Spinal cord (tissue), 10 donors: ENCODE measurements around the gene ZNHIT3. TPM values are rescaled to one million over a fixed set of nuclear protein-coding genes. Genes with fewer than 3 reads are reported as not detected.
A peak's percentile ranks its signal among the peaks of the same experiment; 100 is the strongest.

Experiments used
- DNase-seq, 6 donors: peaks; one replicate each; pipeline versions ENCODE4 v3.0.0 to v3.0.0-alpha.2; 2013 to 2015; ENCODE audit warnings: low spot score in 6 of 6, low read depth in 4 of 6
- H3K27ac ChIP-seq: one replicate; pipeline ENCODE4 v1.5.1; 2013; ENCODE audit warnings: low read depth, low read length, control low read depth
- H3K27me3 ChIP-seq: one replicate; pipeline ENCODE4 v1.6.1; 2013; ENCODE audit warnings: low read length; ENCODE audit not compliant: control insufficient read depth, insufficient read depth
- H3K36me3 ChIP-seq: one replicate; pipeline ENCODE4 v1.6.1; 2013; ENCODE audit warnings: low read length; ENCODE audit not compliant: control insufficient read depth, insufficient read depth
- H3K4me1 ChIP-seq: one replicate; pipeline ENCODE4 v1.6.1; 2013; ENCODE audit warnings: low read length; ENCODE audit not compliant: control insufficient read depth, insufficient read depth
- H3K4me3 ChIP-seq: one replicate; pipeline ENCODE4 v1.5.1; 2013; ENCODE audit warnings: low read depth, low read length, control low read depth
- H3K9me3 ChIP-seq: one replicate; pipeline ENCODE4 v1.6.1; 2013; ENCODE audit warnings: low read length; ENCODE audit not compliant: control insufficient read depth, insufficient read depth
- WGBS: methylation state at CpG from one replicate; pipeline ENCODE4 v1.1.5; 2013; ENCODE audit warnings: missing lambda C conversion rate; ENCODE audit not compliant: insufficient coverage; 5-methylcytosine and 5-hydroxymethylcytosine counted together
- polyA plus RNA-seq, 2 donors: library from polyadenylated mRNA; unstranded; fragments of 120-200 nt; gene quantifications; one replicate each; pipeline ENCODE4 v1.2.1, GENCODE V29; 2013; ENCODE audit not compliant: insufficient read length in 2 of 2
- total RNA-seq, 2 donors: library from RNA; depleted of rRNA in 1 of 2; stranded (reverse); fragments of 120-200 nt in 1 of 2; fragments of >200 nt in 1 of 2; gene quantifications; one replicate each; pipeline versions ENCODE4 v1.2.3 to v1.2.4, GENCODE V29; 2013 to 2014
- donor health status: healthy.

Gene ZNHIT3
- total and polyA plus RNA-seq, 4 donors = 35.2 to 73.6 (median 63.7) TPM

DNA sequence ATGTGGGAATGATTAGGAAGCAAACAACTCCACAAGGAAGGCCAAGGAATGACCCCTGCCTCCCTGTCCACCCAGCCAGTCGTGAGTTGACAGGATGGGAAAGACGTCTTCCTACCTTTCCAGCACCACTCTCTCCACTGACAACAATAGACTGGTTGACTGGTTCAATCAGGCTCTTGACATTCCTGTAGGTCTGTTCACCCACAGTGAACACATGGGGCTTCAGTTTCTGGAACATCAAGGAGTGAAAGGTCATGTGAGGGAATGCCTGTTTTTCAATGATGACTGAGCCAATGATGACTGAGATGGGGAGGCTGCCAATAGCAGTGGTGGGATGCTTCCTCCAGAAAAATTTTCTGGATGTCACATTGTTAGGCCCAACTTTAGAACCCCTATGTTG lies 38.6 kb downstream of the ZNHIT3 start:
- Histone ChIP-seq H3K27me3 (no peaks in the 10 kb centered on the region), H3K27ac (no peak overlapping the region), H3K36me3 (peaks cover 32% of the 10 kb centered on the region), H3K4me1 (no peaks in the 10 kb centered on the region), H3K4me3 (no peak overlapping the region), H3K9me3 (no peaks in the 10 kb centered on the region)
- 100% methylated on average over 2 of the region's 2 CpGs for WGBS
- no peak for DNase-seq

DNA sequence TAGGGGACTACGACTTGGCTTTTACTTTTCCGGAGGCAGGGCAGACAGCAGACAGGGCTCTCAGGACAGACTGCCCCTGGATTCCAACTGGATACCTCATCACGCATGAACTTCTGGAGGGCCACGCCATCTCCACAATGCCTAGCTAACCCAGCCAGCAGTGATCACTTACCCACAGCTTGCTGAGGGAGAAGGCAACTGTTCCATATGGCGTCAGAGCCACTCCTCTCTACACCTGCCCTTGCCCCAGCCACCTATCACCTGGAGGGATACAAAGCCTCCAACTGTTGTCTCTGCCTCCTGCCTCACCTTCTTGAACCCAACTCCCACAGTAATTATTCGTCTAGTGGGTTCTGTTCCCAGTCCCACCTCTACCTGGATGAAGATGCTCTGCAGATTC lies 39.4 kb downstream of the ZNHIT3 start:
- Histone ChIP-seq H3K4me3 (no peak overlapping the region), H3K9me3 (no peaks in the 10 kb centered on the region), H3K36me3 (peaks cover 34% of the 10 kb centered on the region), H3K27me3 (no peaks in the 10 kb centered on the region), H3K27ac (no peak overlapping the region), H3K4me1 (no peaks in the 10 kb centered on the region)
- DNase-seq = no peak
- WGBS = 97% methylated on average over 6 of the region's 6 CpGs

DNA sequence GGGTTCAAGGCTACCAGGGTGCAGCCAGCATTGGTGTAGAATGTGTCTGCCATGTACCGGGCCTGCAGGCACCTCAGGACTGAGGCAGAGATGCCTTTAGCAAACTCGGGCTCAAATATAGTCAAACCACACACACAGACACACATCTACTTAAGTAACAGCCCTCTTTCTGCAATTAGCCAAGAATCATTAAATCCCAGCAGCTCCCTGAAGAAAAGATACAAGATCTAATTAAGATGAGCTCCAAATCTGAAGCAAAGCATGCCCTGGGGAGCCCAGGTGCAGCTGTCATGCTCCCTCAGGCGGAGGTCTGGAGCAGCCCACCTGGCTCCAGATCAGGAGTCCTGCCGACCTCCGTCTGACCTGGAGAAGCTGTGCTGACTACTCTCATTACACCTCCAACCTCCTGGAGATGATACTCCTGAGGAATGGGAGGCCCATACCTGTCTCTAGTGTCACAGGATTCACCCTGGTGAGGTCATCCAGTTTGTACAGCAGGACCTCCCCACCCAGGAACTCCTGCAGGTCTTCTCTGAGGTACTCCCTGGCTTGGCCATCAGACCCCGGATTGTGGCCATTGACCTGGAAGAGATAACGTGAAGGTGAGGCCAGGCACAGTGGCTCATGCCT lies 41.3 kb downstream of the ZNHIT3 start:
- WGBS = 88% methylated on average over 4 of the region's 7 CpGs
- Histone ChIP-seq H3K9me3 (no peaks in the 10 kb centered on the region), H3K36me3 (peaks cover 42% of the 10 kb centered on the region), H3K4me1 (no peaks in the 10 kb centered on the region), H3K4me3 (no peak overlapping the region), H3K27ac (no peak overlapping the region), H3K27me3 (no peaks in the 10 kb centered on the region)
- DNase-seq = peak in 1 of 6 donors; percentile 87

DNA sequence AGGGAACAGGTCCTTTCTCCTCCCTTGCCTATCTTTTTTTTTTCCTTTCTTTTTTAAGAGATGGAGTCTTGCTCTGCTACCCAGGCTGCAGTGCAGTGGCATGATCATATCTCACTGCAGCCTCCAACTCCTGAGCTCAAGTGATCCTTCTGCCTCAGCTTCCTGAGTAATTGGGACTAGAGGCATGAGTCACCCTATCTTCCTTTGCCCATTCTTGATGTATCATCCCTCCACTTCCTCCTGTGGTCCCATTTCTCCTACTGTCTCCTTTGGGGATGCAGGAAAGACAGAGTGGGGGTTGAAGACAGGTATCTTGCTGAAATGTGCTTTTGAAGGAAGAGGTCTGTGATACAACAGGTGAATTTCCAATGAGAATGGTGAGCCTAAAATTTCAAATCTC lies 42.6 kb downstream of the ZNHIT3 start:
- Histone ChIP-seq H3K36me3 (peaks cover 38% of the 10 kb centered on the region), H3K27ac (no peak overlapping the region), H3K9me3 (no peaks in the 10 kb centered on the region), H3K4me3 (no peak overlapping the region), H3K27me3 (no peaks in the 10 kb centered on the region), H3K4me1 (peaks cover 8% of the 10 kb centered on the region)
- no peak for DNase-seq

DNA sequence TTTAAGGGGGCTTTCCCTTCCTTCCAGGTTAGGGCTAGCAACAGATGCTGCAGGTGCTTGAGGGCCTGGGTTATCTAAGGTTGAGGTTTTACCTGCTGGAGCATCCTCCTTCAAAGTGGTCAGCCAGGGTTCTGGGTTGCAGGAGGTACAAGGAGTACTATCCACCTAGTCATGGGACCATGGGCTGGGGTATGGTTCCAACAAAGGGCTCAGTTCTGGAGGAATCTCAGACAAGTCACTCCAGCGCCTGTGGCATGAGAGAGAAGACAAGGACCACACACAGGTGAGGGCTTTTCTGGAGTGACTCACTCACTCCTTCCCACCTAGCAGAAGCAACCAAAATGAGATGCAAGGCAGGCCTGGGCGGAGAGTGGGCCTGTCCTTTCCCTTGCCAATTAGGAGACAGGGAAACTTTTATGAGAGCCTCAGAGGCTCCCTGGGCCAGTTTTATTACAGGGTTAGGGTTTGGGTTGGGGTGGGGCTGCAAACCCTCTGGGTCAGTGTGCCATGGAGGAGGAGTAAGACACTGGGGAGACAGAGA lies 46.0 kb downstream of the ZNHIT3 start:
- Histone ChIP-seq H3K9me3 (no peaks in the 10 kb centered on the region), H3K4me1 (peaks cover 13% of the 10 kb centered on the region), H3K36me3 (peaks cover 19% of the 10 kb centered on the region), H3K27ac (no peak overlapping the region), H3K27me3 (no peaks in the 10 kb centered on the region), H3K4me3 (no peak overlapping the region)
- 88% methylated on average over 1 of the region's 2 CpGs for WGBS
- no peak for DNase-seq

DNA sequence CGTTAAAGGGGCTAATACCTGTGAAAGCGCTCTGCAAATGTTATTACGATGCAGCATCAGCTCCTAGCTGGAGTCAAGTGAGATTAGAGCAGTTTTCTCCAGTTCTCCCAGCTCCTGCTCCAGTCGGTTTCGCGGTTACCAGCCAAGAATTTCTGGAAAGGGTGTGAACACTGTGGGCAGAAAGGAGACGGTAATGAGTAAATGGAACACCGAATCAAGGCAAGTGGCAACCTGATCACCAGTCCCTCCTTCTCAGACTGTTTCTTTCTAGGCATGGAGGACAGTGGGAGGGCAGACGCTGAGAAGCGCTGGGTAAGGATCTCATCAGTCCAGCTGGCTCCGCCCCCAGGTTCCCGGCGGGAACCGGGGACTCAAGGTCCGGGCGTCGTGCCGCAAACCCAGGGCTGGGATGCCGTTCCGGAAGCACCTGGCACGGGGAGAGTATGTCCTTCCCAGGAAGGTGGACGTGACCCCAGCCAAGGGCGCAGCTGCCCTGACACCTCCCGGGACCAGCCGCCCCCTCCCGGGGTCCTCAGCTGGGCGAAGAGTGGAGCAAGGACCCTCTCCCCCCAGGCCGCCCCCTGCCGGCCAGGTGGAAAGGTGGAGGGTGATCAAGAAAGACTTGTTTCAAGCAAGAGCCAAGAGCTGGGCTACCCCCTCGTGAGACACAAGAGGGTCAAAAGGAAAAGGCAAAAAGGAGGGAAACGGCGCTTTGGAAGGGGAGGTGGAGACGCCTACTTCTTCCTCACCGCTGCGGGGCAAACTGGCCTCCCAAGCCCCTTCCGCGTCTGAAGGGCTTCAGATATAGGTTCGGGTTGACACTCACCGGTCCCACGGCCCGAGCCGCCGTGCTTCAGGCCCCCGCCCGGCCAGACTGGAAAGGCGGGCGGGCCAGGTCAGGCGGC lies 47.7 kb downstream of the ZNHIT3 start:
- Histone ChIP-seq H3K4me3 (peak overlapping the region; percentile 94), H3K9me3 (no peaks in the 10 kb centered on the region), H3K27me3 (no peaks in the 10 kb centered on the region), H3K27ac (peak overlapping the region; percentile 96), H3K4me1 (peaks cover 13% of the 10 kb centered on the region), H3K36me3 (peaks cover 12% of the 10 kb centered on the region)
- peak in 3 of 6 donors; percentile 7 to 81 (median 62) for DNase-seq
- 8% methylated on average over 45 of the region's 48 CpGs for WGBS

DNA sequence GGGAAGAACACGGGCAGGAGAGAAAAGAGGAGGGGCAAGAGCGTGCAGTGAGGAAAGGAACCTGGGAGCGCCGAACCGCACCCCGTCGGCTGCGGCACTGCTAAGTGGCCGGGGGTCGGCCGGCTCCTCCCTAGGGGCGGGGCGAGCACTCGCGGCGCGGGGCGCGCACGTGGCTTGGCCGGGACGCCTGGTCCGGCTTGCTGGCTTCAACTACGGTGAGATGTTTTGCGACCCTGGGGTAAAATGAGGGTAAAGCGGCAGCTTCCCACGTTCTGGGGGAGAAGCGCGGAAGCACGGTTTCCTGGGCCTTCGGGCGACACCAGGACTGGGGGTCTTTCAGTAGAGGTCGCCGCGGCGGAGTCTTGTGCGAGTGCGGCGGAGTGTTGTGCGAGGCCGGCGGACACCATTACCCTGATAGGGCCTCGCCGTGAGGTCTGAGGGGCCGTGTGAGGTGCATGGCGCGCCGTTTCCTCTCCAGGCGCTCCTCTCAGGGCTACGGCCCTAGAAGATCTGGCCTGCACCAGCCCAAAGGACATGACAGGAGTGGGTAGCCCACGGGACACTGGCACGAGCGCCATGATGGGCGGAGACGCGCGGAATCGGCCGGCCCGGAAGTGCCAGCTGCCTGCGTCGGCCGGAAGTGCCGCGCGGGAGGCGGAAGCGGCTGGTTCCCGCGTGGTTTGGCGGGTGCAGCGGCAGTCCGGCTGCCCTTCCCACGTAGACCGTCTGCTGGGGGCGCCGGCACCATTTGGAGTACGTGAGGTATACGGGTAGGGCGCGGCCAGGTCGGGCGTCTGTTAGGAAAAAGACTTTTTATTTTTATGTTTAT lies 48.6 kb downstream of the ZNHIT3 start, which contains the start of the genes MYO19 and PIGW:
Gene MYO19, minus strand, starts transcription at position 29 of the 829 bp plus-strand sequence. CDS start 2,330 bp downstream, outside the sequence.
Gene PIGW, plus strand, starts transcription at position 148 of the 829 bp plus-strand sequence. CDS start 2,115 bp downstream, outside the sequence.
- peak; percentile 62 to 96 (median 84) for DNase-seq
- H3K9me3 ChIP-seq = no peaks in the 10 kb centered on the region
- WGBS = under 1% methylated on average over 83 of the region's 83 CpGs
- peak within 1 kb of the TSS; percentile 94 for H3K4me3 ChIP-seq
- no peaks in the 10 kb centered on the region for H3K27me3 ChIP-seq
- H3K27ac ChIP-seq = peak within 1 kb of the TSS; percentile 96
- peaks cover 12% of the 10 kb centered on the region for H3K36me3 ChIP-seq
- peaks cover 13% of the 10 kb centered on the region for H3K4me1 ChIP-seq

DNA sequence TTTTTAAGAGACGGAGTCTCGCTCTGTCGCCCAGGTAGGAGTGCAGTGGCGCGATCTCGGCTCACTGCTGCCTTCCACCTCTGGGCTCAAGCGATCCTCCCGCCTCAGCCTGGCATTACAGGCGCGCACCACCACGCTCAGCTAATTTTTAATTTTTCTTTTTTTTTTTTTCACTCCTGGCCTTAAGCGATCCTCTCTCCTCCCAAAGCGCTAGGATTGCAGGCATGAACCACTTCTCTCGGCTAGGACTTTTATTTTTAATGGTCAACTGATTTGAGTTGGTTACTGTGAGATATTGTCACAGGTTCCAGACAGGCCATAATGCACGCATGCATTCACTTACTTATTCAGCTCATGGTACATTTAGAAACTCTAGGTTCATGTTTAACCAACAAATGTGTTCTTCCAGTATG lies 49.2 kb downstream of the ZNHIT3 start:
- Histone ChIP-seq H3K36me3 (peaks cover 10% of the 10 kb centered on the region), H3K4me1 (peaks cover 13% of the 10 kb centered on the region), H3K4me3 (peak overlapping the region; percentile 94), H3K27ac (peak overlapping the region; percentile 96), H3K9me3 (no peaks in the 10 kb centered on the region), H3K27me3 (no peaks in the 10 kb centered on the region)
- 2% methylated on average over 8 of the region's 15 CpGs for WGBS
- no peak for DNase-seq

DNA sequence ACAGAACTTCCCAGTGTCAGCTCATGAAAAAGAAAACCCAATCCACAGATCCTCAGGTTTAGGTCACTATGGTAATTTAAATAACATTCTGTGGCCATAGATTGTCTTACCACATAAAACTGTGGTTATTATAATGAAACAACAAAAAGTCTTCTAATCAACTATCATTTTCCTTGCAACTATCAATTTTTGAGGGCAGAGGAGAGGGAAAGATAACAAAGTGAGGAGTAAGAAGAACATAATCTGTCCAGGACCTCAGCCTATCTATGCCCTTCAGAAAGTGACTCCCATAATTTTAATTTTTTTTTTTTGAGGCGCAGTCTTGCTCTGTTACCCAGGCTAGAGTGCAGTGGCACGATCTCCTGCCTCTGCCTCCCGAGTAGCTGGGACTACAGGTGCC lies 54.2 kb downstream of the ZNHIT3 start:
- Histone ChIP-seq H3K9me3 (no peaks in the 10 kb centered on the region), H3K4me1 (peaks cover 20% of the 10 kb centered on the region), H3K36me3 (no peaks in the 10 kb centered on the region), H3K4me3 (no peak overlapping the region), H3K27ac (no peak overlapping the region), H3K27me3 (no peaks in the 10 kb centered on the region)
- WGBS = 96% methylated on average over 3 of the region's 3 CpGs
- DNase-seq = no peak
